CD4-positive, alpha-beta T cell treated with Interleukin-6 at 100 ng/mL for 8 hours (primary cell): ENCODE measurements around the gene KRTAP29-1.
"Not testable (repeated sequence)": the region's sequence is repeated elsewhere in the genome, so short reads cannot be mapped to it uniquely, and the experiment has no call there.

Source experiments
- DNase-seq: peaks from one replicate; pipeline ENCODE4 v3.0.0-alpha.2; 2020; ENCODE audit warnings: mixed read lengths, low spot score

The KRTAP29-1 gene

DNA sequence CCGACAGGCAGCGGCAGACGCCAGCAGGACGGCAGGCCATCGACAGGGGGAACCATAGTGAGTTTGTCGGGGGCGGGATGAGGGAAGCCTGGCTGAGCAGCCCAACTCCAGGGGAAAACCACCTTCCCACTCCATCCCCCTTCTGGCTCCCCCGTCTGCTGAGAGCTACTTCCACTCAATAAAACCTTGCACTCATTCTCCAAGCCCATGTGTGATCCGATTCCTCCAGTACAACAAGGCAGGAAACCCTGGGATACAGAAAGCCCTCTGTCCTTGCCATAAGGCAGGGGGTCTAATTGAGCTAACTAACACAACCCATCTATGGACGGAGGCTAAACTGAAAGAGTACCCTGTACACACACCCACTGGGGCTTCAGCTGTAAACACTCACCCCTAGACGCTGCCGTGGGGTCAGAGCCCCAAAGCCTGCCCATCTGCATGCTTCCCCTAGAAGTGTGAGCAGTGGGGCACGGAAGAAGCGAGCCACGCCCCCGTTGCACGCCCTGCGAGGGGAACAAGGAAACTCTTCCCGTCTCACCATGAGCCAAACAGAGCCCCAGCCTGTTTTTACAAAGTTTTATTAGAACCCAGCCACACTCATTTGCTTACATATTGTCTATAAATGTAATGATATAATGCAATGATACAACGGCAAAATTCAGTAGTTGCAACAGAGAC lies 4.1 kb downstream of the KRTAP29-1 start:
- DNase-seq, result no peak

DNA sequence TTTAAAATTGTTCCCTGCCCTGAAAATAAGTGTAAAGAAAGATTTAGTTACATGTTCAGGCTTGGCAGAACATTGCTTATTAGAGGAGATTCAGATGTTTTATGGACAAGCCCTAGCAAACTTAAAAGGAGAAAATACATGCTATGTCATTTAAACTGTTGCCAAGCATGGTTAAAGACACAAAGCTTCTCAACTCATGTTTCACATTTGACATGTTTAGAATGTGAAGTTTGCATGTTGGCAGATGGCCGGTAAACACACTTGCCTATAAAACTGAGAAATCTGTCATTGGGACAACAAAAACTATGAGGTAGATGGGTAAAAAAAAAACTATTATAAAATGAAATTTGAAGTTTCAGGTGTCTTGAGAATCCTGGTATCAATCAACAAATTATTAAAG lies 5.8 kb downstream of the KRTAP29-1 start:
- no peak for DNase-seq

DNA sequence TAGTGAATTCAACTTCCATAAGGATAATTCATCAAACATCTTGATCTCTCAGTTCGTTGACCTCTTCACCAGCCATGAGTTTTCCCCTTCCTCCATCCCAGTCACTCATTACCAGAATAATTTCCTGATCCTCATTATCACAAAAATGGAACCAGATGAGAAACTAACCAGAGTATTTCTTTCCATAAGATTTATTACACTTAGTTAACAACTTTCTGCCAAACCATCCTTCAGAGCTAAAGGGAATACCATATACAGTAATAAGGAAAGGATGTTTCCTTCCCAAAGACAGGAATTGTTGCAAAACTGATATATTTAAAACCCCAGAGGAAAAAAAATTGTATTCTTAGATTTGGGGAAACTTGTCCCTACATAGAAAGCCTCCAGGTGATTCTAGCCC lies 8.6 kb downstream of the KRTAP29-1 start:
- DNase-seq, result no peak

DNA sequence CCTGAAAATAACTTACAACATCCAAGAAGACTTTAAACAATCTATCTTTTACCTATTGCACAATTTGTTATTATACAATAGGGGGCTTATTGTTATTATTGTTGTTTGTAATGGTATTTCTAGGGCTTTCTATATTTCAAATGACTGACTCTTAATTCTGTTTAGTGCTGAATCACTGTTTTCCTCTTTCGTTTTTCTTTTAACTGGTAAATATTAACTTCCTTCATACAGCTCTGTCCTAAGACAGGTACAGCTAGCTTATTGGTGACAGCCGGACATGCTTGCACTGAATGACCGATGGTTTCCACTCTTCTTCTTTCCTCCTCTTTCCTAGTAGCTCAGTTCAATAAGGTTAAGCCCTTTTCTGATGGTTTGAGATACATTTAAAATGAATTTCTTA lies 15.6 kb downstream of the KRTAP29-1 start:
- no peak for DNase-seq

DNA sequence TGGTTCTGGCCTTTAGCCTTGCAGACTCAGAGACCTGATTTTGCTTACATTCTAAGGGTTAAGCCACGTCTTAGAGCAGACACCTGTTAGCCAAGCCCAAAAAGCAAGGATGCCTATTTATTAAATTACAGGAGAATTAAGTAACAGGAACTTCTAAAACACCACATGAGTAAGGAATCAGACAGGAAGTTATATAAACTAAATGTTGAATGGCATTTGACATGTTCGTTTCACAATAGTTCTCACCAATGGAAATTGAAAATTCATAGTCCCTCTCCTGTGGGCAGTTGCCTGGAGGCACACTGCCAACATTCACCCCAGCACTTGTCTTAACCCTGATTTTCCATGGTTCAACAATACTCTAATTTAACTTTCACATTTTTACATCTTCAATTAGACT lies 18.1 kb downstream of the KRTAP29-1 start:
- no peak for DNase-seq

DNA sequence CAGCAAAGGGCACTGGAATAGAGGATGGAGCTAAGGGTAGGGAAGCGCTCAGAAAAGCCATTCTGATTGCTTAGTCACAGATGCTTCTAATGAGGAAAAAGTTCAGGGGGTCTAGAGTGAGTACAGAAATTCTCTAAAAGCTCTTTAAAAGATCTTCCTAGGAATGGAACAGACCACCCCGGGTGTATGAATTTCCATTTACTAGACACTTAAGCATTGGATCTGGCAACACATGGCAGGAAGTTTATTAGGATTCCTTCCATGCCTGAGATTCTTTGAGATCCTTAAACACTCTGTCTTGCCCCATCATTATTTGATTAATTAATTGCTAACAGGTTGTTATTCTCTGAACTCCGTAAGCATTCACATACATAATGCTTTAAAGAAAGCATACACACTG lies 18.6 kb downstream of the KRTAP29-1 start:
- DNase-seq, result no peak

DNA sequence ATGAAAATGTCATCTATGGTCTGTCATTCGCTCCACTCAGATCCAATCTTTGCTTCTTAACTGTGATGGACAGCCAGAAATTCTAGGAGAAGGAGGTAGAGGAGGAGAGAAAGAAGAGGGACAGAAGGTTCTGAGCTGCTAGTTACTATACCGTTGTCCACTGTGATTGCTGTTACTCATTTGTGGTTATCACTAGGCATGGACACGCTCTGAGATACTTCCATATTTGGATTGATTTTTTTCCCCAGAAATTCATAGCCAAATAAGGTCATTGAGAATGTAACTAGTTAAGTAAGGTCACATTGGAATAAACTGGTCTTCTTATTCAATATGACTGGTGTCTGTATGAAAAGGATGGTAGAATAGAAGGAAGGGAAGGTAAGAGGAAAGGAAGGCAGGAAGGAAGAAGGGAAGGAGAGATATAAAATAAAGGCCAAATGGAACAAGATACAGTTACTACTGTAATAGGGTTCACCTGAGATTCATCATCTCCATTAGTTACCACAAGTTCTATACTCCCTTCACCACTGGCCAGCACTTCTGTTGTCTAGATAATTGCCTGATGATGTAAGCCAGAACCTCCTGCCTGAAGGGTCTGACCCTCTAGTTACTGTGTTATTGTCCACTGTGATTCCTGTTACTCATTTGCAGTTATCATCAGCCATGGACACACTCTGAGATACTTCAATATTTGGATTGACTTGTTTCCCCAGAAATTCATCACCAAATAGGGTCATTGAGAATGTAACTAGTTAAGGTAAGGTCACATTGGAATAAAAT lies 24.3 kb downstream of the KRTAP29-1 start:
- DNase-seq, result no peak

DNA sequence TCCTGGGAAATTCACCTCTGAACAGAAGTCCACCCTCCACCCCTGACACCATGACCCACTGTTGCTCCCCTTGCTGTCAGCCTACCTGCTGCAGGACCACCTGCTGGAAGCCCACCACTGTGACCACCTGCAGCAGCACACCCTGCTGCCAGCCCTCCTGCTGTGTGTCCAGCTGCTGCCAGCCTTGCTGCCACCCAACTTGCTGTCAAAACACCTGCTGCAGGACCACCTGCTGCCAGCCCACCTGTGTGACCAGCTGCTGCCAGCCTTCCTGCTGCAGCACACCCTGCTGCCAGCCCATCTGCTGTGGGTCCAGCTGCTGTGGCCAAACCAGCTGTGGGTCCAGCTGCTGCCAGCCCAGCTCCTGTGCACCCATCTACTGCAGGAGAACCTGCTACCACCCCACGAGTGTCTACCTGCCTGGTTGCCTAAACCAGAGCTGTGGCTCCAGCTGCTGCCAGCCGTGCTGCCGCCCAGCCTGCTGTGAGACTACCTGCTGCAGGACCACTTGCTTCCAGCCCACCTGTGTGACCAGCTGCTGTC lies 26.9 kb downstream of the KRTAP29-1 start, which contains the start of gene KRTAP9-7:
TSS of gene KRTAP9-7 (plus strand) at position 51 of the 543 bp plus-strand sequence. CDS start at position 51, 0 bp downstream.
- not testable (repeated sequence) for DNase-seq

DNA sequence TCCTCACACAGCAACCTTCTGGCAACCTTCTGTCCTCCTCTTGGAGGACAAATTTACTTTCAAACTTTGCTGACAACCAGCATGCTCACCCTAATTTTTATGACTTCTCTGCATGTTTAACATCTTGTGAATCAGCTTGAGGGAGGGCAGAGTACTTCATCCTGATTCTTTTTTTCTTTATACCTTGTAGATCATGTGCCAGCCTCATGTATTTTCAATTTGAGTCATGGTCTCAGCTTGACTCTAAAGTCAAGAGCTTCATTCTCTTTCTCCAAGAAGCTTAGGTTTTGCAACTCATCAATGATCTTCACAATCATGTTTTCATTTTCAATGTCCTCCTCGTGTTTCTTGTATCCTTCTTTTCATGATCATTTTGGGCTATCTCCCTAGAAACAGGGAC lies 30.8 kb downstream of the KRTAP29-1 start:
- no peak for DNase-seq

DNA sequence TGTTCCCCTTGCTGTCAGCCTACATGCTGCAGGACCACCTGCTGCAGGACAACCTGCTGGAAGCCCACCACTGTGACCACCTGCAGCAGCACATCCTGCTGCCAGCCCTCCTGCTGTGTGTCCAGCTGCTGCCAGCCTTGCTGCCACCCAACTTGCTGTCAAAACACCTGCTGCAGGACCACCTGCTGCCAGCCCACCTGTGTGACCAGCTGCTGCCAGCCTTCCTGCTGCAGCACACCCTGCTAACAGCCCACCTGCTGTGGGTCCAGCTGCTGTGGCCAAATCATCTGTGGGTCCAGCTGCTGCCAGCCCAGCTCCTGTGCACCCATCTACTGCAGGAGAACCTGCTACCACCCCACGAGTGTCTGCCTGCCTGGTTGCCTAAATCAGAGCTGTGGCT lies 31.3 kb downstream of the KRTAP29-1 start:
- DNase-seq, result not testable (repeated sequence)

DNA sequence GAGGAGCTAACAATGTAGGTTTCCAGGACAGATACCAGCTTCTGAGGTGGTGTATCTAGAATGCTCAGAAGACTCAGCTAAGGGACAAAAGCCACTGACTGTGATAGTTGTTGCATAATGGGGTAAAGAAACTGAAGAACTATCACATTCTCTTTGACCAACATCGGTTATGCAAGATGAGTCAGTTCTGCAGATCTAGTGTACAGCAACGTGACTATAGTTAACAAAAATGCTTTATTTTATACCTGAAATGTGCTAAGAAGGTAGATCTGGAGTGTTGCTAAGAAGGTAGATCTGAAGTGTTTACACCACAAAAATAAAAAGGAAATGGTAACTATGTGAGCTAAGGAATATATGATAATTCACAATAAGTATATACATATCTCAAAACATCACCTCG lies 34.9 kb downstream of the KRTAP29-1 start:
- DNase-seq, result no peak

DNA sequence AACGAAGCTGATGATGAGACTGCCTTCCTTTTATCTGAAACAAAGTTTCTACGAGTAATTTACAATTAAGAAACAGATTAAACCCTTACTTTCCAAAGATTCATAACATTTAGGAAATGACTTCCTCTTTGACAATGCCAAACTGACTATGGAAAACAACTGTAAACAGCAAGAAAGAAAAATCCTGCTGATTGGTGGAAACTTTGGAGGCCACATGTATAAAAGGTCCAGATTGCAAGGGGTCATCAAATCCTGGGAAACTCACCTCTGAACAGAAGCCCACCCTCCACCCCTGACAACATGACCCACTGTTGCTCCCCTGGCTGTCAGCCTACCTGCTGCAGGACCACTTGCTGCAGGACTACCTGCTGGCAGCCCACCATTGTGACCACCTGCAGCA lies 37.6 kb downstream of the KRTAP29-1 start, which contains the start of gene KRTAP9-6:
TSS of gene KRTAP9-6 (plus strand) at position 301 of the 400 bp plus-strand sequence. CDS start at position 301, 0 bp downstream.
- DNase-seq, result no peak

DNA sequence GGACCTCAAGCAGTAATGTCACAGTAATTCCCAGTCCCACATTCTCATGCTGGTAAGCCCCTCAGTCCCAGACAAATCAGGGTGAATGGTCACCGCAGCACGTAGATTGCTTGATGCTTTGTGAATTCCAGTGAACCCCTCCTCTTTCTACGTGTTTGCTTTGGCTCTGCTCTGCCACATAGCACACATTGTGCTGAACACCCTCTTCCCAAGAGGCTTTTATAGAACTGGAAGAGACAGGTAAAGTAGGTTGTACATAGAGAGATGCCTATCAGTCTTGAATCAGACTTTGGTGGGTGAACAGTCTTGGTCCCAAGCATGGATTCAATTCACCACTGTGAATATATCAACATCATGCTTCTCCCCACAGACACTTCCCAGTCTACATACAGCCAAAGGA lies 38.1 kb downstream of the KRTAP29-1 start:
- DNase-seq, result no peak

DNA sequence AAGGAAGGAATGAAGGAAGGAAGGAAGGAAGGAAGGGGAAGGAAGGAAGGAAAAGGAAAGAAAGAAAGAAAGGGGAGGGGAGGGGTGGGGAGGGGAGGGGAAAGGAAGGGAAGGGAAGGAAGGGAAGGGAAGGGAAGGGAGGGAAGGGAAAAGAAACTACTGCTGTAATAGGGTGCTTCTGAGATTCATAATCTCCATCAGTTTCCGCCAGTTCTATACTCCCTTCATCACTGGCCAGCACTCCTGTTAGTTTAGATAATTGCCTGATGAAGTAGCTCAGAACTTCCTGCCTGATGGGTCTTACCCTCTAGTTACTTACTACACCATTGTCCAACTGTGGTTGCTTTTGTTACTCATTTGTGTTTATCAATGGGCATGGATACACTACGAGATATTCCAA lies 39.4 kb downstream of the KRTAP29-1 start:
- no peak for DNase-seq

DNA sequence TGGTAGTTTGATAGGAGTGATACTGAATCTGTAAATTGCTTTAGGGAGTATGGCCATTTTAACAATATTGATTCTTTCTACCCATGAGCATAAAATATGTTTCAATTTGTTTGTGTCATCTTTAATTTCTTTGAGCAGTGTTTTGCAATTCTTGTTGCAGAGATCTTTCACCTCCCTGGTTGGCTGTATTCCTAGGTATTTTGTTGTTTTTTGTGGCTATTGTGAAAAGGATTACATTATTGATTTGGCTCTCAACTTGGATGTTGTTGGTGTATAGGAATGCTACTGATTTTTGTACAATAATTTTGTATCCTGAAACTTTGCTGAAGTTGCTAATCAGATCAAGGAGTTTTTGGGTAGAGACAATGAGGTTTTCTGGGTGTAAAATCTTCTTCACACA lies 44.2 kb downstream of the KRTAP29-1 start:
- DNase-seq, result no peak

DNA sequence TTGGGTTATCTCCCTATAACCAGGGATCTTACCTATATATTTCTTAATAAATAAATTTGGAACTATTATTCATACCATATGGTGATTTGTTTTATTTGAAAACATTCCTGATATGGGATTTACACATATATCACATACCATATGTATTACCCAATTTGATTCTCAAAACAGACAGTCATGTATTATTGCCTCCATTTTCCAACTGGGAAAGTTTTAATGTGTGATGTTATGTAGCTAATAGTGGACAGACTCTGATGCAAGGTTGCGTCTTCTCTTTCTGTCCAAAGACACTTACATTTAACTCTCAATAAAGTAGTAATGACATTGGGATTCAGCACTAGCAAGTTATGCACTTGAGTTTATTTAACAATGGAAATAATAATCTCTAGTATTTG lies 46.4 kb downstream of the KRTAP29-1 start:
- no peak for DNase-seq

DNA sequence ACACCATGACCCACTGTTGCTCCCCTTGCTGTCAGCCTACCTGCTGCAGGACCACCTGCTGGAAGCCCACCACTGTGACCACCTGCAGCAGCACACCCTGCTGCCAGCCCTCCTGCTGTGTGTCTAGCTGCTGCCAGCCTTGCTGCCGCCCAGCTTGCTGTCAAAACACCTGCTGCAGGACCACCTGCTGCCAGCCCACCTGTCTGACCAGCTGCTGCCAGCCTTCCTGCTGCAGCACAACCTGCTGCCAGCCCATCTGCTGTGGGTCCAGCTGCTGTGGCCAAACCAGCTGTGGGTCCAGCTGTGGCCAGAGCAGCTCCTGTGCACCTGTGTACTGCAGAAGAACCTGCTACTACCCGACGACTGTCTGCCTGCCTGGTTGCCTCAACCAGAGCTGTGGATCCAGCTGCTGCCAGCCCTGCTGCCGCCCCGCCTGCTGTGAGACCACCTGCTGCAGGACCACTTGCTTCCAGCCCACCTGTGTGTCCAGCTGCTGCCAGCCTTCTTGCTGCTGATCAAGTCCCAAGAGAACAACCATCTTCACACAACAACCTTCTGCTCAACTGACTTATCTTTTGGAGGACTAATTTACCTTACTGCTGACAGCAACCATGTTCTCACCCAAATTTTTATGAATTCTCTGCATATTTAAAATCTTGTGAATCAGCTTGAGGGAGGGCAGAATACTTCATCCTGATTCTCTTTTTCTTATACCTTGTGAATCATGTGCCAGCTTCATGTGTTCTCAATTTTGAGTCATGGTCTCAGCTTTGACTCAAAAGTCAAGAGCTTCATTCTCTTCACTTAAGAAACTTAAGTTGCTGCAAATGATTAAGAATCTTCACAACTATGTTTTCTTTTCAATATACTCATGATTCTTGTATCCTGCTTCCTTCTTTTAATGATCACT lies 47.0 kb downstream of the KRTAP29-1 start, which contains the start of gene KRTAP9-9:
TSS of gene KRTAP9-9 (plus strand) at position 4 of the 910 bp plus-strand sequence.
- DNase-seq, result not testable (repeated sequence)

DNA sequence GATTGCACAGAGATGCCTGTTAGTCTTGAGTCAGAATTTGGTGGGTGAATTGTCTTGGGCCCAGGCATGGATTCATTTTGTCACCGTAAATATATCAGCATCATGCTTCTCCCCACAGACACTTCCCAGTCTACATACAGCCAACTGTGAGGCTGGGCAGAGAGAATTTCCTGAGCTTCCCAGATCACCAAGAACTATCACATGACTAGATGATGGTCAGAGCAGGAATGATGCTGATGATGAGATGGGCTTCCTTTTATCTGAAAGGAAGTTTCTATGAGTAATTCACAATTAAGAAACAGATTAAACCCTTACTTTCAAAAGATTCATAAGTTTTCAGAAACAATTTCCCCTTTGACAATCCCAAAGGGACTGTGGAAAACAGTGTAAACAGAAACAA lies 47.8 kb downstream of the KRTAP29-1 start:
- no peak for DNase-seq
